ENCODE data around the gene BCL11B.
"Not testable (repeated sequence)": the region's sequence is repeated elsewhere in the genome, so short reads cannot be mapped to it uniquely, and the experiment has no call there.

BCL11B gene

GRCh38 chr14:99188731-99189191, 83.2 kb downstream of the BCL11B start:
- Histone ChIP-seq H3K4me1 (ENCODE audit: control insufficient read depth, insufficient read depth, low read length) (peaks cover 6% of the 10 kb centered on the region), H3K27ac (ENCODE audit: low read depth, low read length) (no peak overlapping the region), H3K4me3 (ENCODE audit: low read length) (no peak overlapping the region), H3K9ac (ENCODE audit: low read length) (no peak overlapping the region), H3K36me3 (ENCODE audit: control insufficient read depth, insufficient read depth, low read length) (no peaks in the 10 kb centered on the region), H3K27me3 (ENCODE audit: control insufficient read depth, insufficient read depth, low read length) (no peaks in the 10 kb centered on the region)

- Histone ChIP-seq H3K27me3 (ENCODE audit: control insufficient read depth, insufficient read depth, low read length) (no peaks in the 10 kb centered on the region), H3K4me3 (ENCODE audit: low read length) (no peak overlapping the region), H3K27ac (ENCODE audit: low read depth, low read length) (no peak overlapping the region), H3K36me3 (ENCODE audit: control insufficient read depth, insufficient read depth, low read length) (no peaks in the 10 kb centered on the region), H3K4me1 (ENCODE audit: control insufficient read depth, insufficient read depth, low read length) (peaks cover 6% of the 10 kb centered on the region), H3K9ac (ENCODE audit: low read length) (no peak overlapping the region)
Measured at GRCh38 chr14:99187858-99188257, 84.1 kb downstream of the BCL11B start.

GRCh38 chr14:99186956-99187690, 84.9 kb downstream of the BCL11B start:
- no peaks in the 10 kb centered on the region for H3K27me3 ChIP-seq (ENCODE audit: control insufficient read depth, insufficient read depth, low read length)
- H3K27ac ChIP-seq (ENCODE audit: low read depth, low read length): no peak overlapping the region
- H3K36me3 ChIP-seq (ENCODE audit: control insufficient read depth, insufficient read depth, low read length): no peaks in the 10 kb centered on the region
- no peak overlapping the region for H3K9ac ChIP-seq (ENCODE audit: low read length)
- no peak overlapping the region for H3K4me3 ChIP-seq (ENCODE audit: low read length)
- H3K4me1 ChIP-seq (ENCODE audit: control insufficient read depth, insufficient read depth, low read length): no peaks in the 10 kb centered on the region

GRCh38 chr14:99186336-99186735, 85.7 kb downstream of the BCL11B start:
- not testable (repeated sequence) for H3K9ac ChIP-seq (ENCODE audit: low read length); H3K27me3 ChIP-seq (ENCODE audit: control insufficient read depth, insufficient read depth, low read length); H3K4me3 ChIP-seq (ENCODE audit: low read length); H3K27ac ChIP-seq (ENCODE audit: low read depth, low read length); H3K4me1 ChIP-seq (ENCODE audit: control insufficient read depth, insufficient read depth, low read length); H3K36me3 ChIP-seq (ENCODE audit: control insufficient read depth, insufficient read depth, low read length)

- Histone ChIP-seq H3K4me1 (ENCODE audit: control insufficient read depth, insufficient read depth, low read length) (no peaks in the 10 kb centered on the region), H3K36me3 (ENCODE audit: control insufficient read depth, insufficient read depth, low read length) (no peaks in the 10 kb centered on the region), H3K4me3 (ENCODE audit: low read length) (no peak overlapping the region), H3K9ac (ENCODE audit: low read length) (no peak overlapping the region), H3K27me3 (ENCODE audit: control insufficient read depth, insufficient read depth, low read length) (no peaks in the 10 kb centered on the region), H3K27ac (ENCODE audit: low read depth, low read length) (no peak overlapping the region)
Measured at GRCh38 chr14:99185436-99186068, 86.4 kb downstream of the BCL11B start.

- no peaks in the 10 kb centered on the region for H3K4me1 ChIP-seq (ENCODE audit: control insufficient read depth, insufficient read depth, low read length)
- H3K9ac ChIP-seq (ENCODE audit: low read length): no peak overlapping the region
- H3K27ac ChIP-seq (ENCODE audit: low read depth, low read length): no peak overlapping the region
- H3K27me3 ChIP-seq (ENCODE audit: control insufficient read depth, insufficient read depth, low read length): no peaks in the 10 kb centered on the region
- H3K36me3 ChIP-seq (ENCODE audit: control insufficient read depth, insufficient read depth, low read length): no peaks in the 10 kb centered on the region
- H3K4me3 ChIP-seq (ENCODE audit: low read length): no peak overlapping the region
Measured at GRCh38 chr14:99183716-99184115, 88.3 kb downstream of the BCL11B start.

GRCh38 chr14:99183311-99183710, 88.7 kb downstream of the BCL11B start:
- Histone ChIP-seq H3K27ac (ENCODE audit: low read depth, low read length) (no peak overlapping the region), H3K4me1 (ENCODE audit: control insufficient read depth, insufficient read depth, low read length) (no peaks in the 10 kb centered on the region)

GRCh38 chr14:99182548-99183250, 89.3 kb downstream of the BCL11B start:
- H3K4me1 ChIP-seq (ENCODE audit: control insufficient read depth, insufficient read depth, low read length): no peaks in the 10 kb centered on the region
- no peaks in the 10 kb centered on the region for H3K27me3 ChIP-seq (ENCODE audit: control insufficient read depth, insufficient read depth, low read length)
- H3K9ac ChIP-seq (ENCODE audit: low read length): no peak overlapping the region
- no peak overlapping the region for H3K4me3 ChIP-seq (ENCODE audit: low read length)
- no peaks in the 10 kb centered on the region for H3K36me3 ChIP-seq (ENCODE audit: control insufficient read depth, insufficient read depth, low read length)
- no peak overlapping the region for H3K27ac ChIP-seq (ENCODE audit: low read depth, low read length)

More at GRCh38 chr14:99183311-99183710, 88.7 kb downstream of the BCL11B start:
- no peak overlapping the region for H3K4me3 ChIP-seq (ENCODE audit: low read length)
- H3K36me3 ChIP-seq (ENCODE audit: control insufficient read depth, insufficient read depth, low read length): no peaks in the 10 kb centered on the region
- no peaks in the 10 kb centered on the region for H3K27me3 ChIP-seq (ENCODE audit: control insufficient read depth, insufficient read depth, low read length)
- no peak overlapping the region for H3K9ac ChIP-seq (ENCODE audit: low read length)

- Histone ChIP-seq H3K27ac (ENCODE audit: low read depth, low read length) (no peak overlapping the region), H3K9ac (ENCODE audit: low read length) (no peak overlapping the region), H3K4me3 (ENCODE audit: low read length) (no peak overlapping the region), H3K27me3 (ENCODE audit: control insufficient read depth, insufficient read depth, low read length) (no peaks in the 10 kb centered on the region), H3K4me1 (ENCODE audit: control insufficient read depth, insufficient read depth, low read length) (no peaks in the 10 kb centered on the region), H3K36me3 (ENCODE audit: control insufficient read depth, insufficient read depth, low read length) (no peaks in the 10 kb centered on the region)
Measured at GRCh38 chr14:99181804-99182520, 90.0 kb downstream of the BCL11B start.

GRCh38 chr14:99181241-99181640, 90.8 kb downstream of the BCL11B start:
- no peak overlapping the region for H3K4me3 ChIP-seq (ENCODE audit: low read length)
- H3K4me1 ChIP-seq (ENCODE audit: control insufficient read depth, insufficient read depth, low read length): no peaks in the 10 kb centered on the region
- no peak overlapping the region for H3K9ac ChIP-seq (ENCODE audit: low read length)
- no peaks in the 10 kb centered on the region for H3K36me3 ChIP-seq (ENCODE audit: control insufficient read depth, insufficient read depth, low read length)
- no peaks in the 10 kb centered on the region for H3K27me3 ChIP-seq (ENCODE audit: control insufficient read depth, insufficient read depth, low read length)
- no peak overlapping the region for H3K27ac ChIP-seq (ENCODE audit: low read depth, low read length)

- H3K9ac ChIP-seq (ENCODE audit: low read length): no peak overlapping the region
- H3K27me3 ChIP-seq (ENCODE audit: control insufficient read depth, insufficient read depth, low read length): no peaks in the 10 kb centered on the region
- H3K4me1 ChIP-seq (ENCODE audit: control insufficient read depth, insufficient read depth, low read length): no peaks in the 10 kb centered on the region
- H3K4me3 ChIP-seq (ENCODE audit: low read length): no peak overlapping the region
- H3K27ac ChIP-seq (ENCODE audit: low read depth, low read length): no peak overlapping the region
- H3K36me3 ChIP-seq (ENCODE audit: control insufficient read depth, insufficient read depth, low read length): no peaks in the 10 kb centered on the region
Measured at GRCh38 chr14:99179946-99180345, 92.1 kb downstream of the BCL11B start.

GRCh38 chr14:99179506-99179905, 92.5 kb downstream of the BCL11B start:
- Histone ChIP-seq H3K9ac (ENCODE audit: low read length) (no peak overlapping the region), H3K27me3 (ENCODE audit: control insufficient read depth, insufficient read depth, low read length) (no peaks in the 10 kb centered on the region), H3K36me3 (ENCODE audit: control insufficient read depth, insufficient read depth, low read length) (no peaks in the 10 kb centered on the region), H3K4me1 (ENCODE audit: control insufficient read depth, insufficient read depth, low read length) (no peaks in the 10 kb centered on the region), H3K27ac (ENCODE audit: low read depth, low read length) (no peak overlapping the region), H3K4me3 (ENCODE audit: low read length) (no peak overlapping the region)

Measured in rectal smooth muscle tissue (tissue), 1 donor.